Esophagus (tissue), 2 donors: ENCODE data around the gene OGDH. TPM values are rescaled to one million over a fixed set of nuclear protein-coding genes. Genes with fewer than 3 reads are reported as not detected.
A peak's percentile ranks its signal among the peaks of the same experiment; 100 is the strongest.
"Not testable (repeated sequence)": the region's sequence is repeated elsewhere in the genome, so short reads cannot be mapped to it uniquely, and the experiment has no call there.

Source experiments
- H3K27ac ChIP-seq, 2 donors: one replicate each; pipeline ENCODE4 v1.5.1; 2013; ENCODE audit warnings: low read depth in 2 of 2, mild to moderate bottlenecking in 2 of 2, inconsistent platforms in 1 of 2, low read length in 1 of 2, moderate library complexity in 1 of 2
- H3K27me3 ChIP-seq, 2 donors: one replicate each; pipeline ENCODE4 v1.6.1; 2013; ENCODE audit warnings: low read length in 2 of 2, control low read depth in 1 of 2, mild to moderate bottlenecking in 1 of 2; ENCODE audit not compliant: insufficient read depth in 2 of 2, control insufficient read depth in 1 of 2
- H3K36me3 ChIP-seq, 2 donors: one replicate each; pipeline ENCODE4 v1.6.1; 2013; ENCODE audit warnings: low read length in 1 of 2; ENCODE audit not compliant: control insufficient read depth in 2 of 2, insufficient read depth in 2 of 2
- H3K4me1 ChIP-seq, 2 donors: one replicate each; pipeline ENCODE4 v1.6.1; 2013; ENCODE audit warnings: low read length in 1 of 2; ENCODE audit not compliant: control insufficient read depth in 2 of 2, insufficient read depth in 2 of 2
- H3K4me3 ChIP-seq, 2 donors: one replicate each; pipeline ENCODE4 v1.5.1; 2013; ENCODE audit warnings: low read length in 2 of 2, mild to moderate bottlenecking in 2 of 2, low read depth in 1 of 2, moderate library complexity in 1 of 2
- H3K9me3 ChIP-seq, 2 donors: one replicate each; pipeline ENCODE4 v1.6.1; 2013; ENCODE audit warnings: mild to moderate bottlenecking in 2 of 2, low read depth in 1 of 2, low read length in 1 of 2, moderate library complexity in 1 of 2; ENCODE audit not compliant: control insufficient read depth in 2 of 2, insufficient read depth in 1 of 2
- WGBS, 2 donors: extraction: QIAGEN DNeasy Blood & Tissue Kit; methylation state at CpG; one replicate each; pipeline ENCODE4 v1.1.7; 2013; 5-methylcytosine and 5-hydroxymethylcytosine counted together
- polyA plus RNA-seq, 2 donors: library from polyadenylated mRNA; stranded (reverse); fragments of 200-250 nt; gene quantifications; one replicate each; pipeline ENCODE4 v1.2.3, GENCODE V29; 2013
- donor health status: healthy with polysubstance abuse.
- donor health status: Bipolar disorder and iron deficiency.

The OGDH gene
- polyA plus RNA-seq, 2 donors: 25.8 to 43.0 TPM

GRCh38 chr7:44576228-44576627 lies 30.2 kb upstream of the OGDH start:
- H3K27ac ChIP-seq: no peak overlapping the region
- H3K36me3 ChIP-seq: peaks cover 15 to 16% of the 10 kb centered on the region in 2 donors
- 75 to 81% methylated on average over 2 of the region's 2 CpGs for WGBS, 2 donors
- H3K9me3 ChIP-seq: no peaks in the 10 kb centered on the region
- H3K4me1 ChIP-seq: peaks cover 10 to 11% of the 10 kb centered on the region in 2 donors
- H3K27me3 ChIP-seq: no peaks in the 10 kb centered on the region
- H3K4me3 ChIP-seq: no peak overlapping the region

- Histone ChIP-seq H3K9me3 (no peaks in the 10 kb centered on the region), H3K36me3 (peaks cover 5 to 9% of the 10 kb centered on the region in 2 donors), H3K27me3 (no peaks in the 10 kb centered on the region), H3K27ac (peak overlapping the region; percentile 61 to 99), H3K4me1 (peaks cover 3 to 4% of the 10 kb centered on the region in 2 donors), H3K4me3 (peak overlapping the region; percentile 65 to 74)
- WGBS, 2 donors: 14 to 16% methylated on average over 29 to 30 of the region's 30 CpGs
Observed at GRCh38 chr7:44580945-44581878, 25.2 kb upstream of the OGDH start.

GRCh38 chr7:44581879-44582603 lies 24.4 kb upstream of the OGDH start, which contains the start of gene TMED4:
Gene TMED4, minus strand, starts transcription at chr7:44582231. Its CDS starts 25 bp downstream, at chr7:44582206.
- peaks cover 5 to 9% of the 10 kb centered on the region in 2 donors for H3K36me3 ChIP-seq
- peak within 1 kb of the TSS; percentile 65 to 74 for H3K4me3 ChIP-seq
- no peaks in the 10 kb centered on the region for H3K27me3 ChIP-seq
- WGBS, 2 donors: 0% methylated on average over 63 to 71 of the region's 71 CpGs
- H3K27ac ChIP-seq: peak within 1 kb of the TSS; percentile 99
- H3K4me1 ChIP-seq: peaks cover 3 to 4% of the 10 kb centered on the region in 2 donors
- H3K9me3 ChIP-seq: no peaks in the 10 kb centered on the region

GRCh38 chr7:44583146-44583865 lies 23.1 kb upstream of the OGDH start:
- H3K27ac ChIP-seq: peak overlapping the region; percentile 99
- WGBS, 2 donors: 87 to 91% methylated on average over 13 of the region's 13 CpGs

GRCh38 chr7:44587843-44588711 lies 18.4 kb upstream of the OGDH start:
- H3K4me3 ChIP-seq: no peak overlapping the region
- no peaks in the 10 kb centered on the region for H3K27me3 ChIP-seq
- WGBS, 2 donors: 18% methylated on average over 6 of the region's 6 CpGs
- no peak overlapping the region for H3K27ac ChIP-seq
- no peaks in the 10 kb centered on the region for H3K36me3 ChIP-seq
- H3K4me1 ChIP-seq: no peaks in the 10 kb centered on the region
- H3K9me3 ChIP-seq: no peaks in the 10 kb centered on the region

More at GRCh38 chr7:44583146-44583865, 23.1 kb upstream of the OGDH start:
- peaks cover 3 to 4% of the 10 kb centered on the region in 2 donors for H3K4me1 ChIP-seq
- no peaks in the 10 kb centered on the region for H3K9me3 ChIP-seq
- H3K36me3 ChIP-seq: peaks cover 5 to 9% of the 10 kb centered on the region in 2 donors
- peak overlapping the region; percentile 65 to 74 for H3K4me3 ChIP-seq
- no peaks in the 10 kb centered on the region for H3K27me3 ChIP-seq

- 72 to 74% methylated on average over 1 of the region's 1 CpG for WGBS, 2 donors
- no peaks in the 10 kb centered on the region for H3K36me3 ChIP-seq
Observed at GRCh38 chr7:44590910-44591309, 15.5 kb upstream of the OGDH start.

GRCh38 chr7:44595934-44596635 lies 10.3 kb upstream of the OGDH start:
- WGBS, 2 donors: 79 to 80% methylated on average over 5 of the region's 5 CpGs

More at GRCh38 chr7:44590910-44591309, 15.5 kb upstream of the OGDH start:
- Histone ChIP-seq H3K4me3 (no peak overlapping the region), H3K27ac (no peak overlapping the region), H3K27me3 (no peaks in the 10 kb centered on the region), H3K4me1 (no peaks in the 10 kb centered on the region), H3K9me3 (no peaks in the 10 kb centered on the region)

GRCh38 chr7:44597181-44597580 lies 9.2 kb upstream of the OGDH start:
- not testable (repeated sequence) for H3K4me3 ChIP-seq, H3K9me3 ChIP-seq, H3K36me3 ChIP-seq, H3K27me3 ChIP-seq, H3K27ac ChIP-seq, H3K4me1 ChIP-seq
- WGBS, 2 donors: 90 to 92% methylated on average over 8 of the region's 8 CpGs

More at GRCh38 chr7:44595934-44596635, 10.3 kb upstream of the OGDH start:
- H3K36me3 ChIP-seq: no peaks in the 10 kb centered on the region
- H3K4me3 ChIP-seq: no peak overlapping the region
- no peaks in the 10 kb centered on the region for H3K9me3 ChIP-seq
- no peaks in the 10 kb centered on the region for H3K4me1 ChIP-seq
- H3K27me3 ChIP-seq: no peaks in the 10 kb centered on the region
- H3K27ac ChIP-seq: no peak overlapping the region
